Fibroblast of villous mesenchyme (primary cell): Measurements from ENCODE around the gene TET3. TPM values are rescaled to one million over a fixed set of nuclear protein-coding genes. Genes with fewer than 3 reads are reported as not detected.
A peak's percentile ranks its signal among the peaks of the same experiment; 100 is the strongest.
"Not testable (repeated sequence)": the region's sequence is repeated elsewhere in the genome, so short reads cannot be mapped to it uniquely, and the experiment has no call there.

Source experiments
- DNase-seq: peaks from one replicate; pipeline ENCODE4 v3.0.0-alpha.2; 2010; ENCODE audit warnings: low read depth
- H3K4me3 ChIP-seq: 2 replicates; pipeline ENCODE4 v1.5.1; 2011; ENCODE audit warnings: low read depth, mild to moderate bottlenecking, low read length
- CTCF ChIP-seq: IDR thresholded peaks from 2 replicates; pipeline ENCODE4 v1.5.1; 2012; ENCODE audit warnings: low read depth, mild to moderate bottlenecking, low read length; ENCODE audit not compliant: insufficient read depth
- total RNA-seq: library from RNA; depleted of rRNA; stranded (reverse); fragments of >200 nt; gene quantifications from 2 replicates; pipeline ENCODE4 v1.2.3, GENCODE V29; 2012

Gene TET3
- total RNA-seq, result 5.6 and 7.7 TPM in 2 replicates

GRCh38 chr2:73984203-73984921 lies at the start of gene TET3:
Gene TET3, plus strand, starts transcription at chr2:73984910. Its CDS starts 1,494 bp downstream, at chr2:73986404.
- no peak for DNase-seq
- no peak for TF ChIP-seq CTCF
- H3K4me3 ChIP-seq, result peak within 1 kb of the TSS; percentile 64

DNA sequence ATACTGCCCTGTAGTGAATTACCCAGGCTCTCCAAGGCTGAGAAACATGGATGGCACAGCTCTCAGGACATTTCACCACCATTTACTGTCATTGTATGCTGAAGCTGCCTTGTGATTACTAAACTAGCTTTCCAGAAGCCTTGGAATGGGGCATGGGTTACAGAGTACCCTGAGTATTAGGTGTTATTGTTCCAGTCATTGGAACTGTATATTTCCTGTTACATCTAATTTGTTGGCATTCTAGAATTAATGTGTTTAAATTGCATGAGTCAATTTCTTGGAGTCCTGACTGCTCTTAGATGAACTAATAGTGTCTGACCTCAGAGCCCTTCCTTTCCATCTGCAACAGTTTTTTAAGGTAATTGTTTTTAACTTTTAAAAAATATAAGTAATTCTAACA lies 49.1 kb upstream of the TET3 start:
- H3K4me3 ChIP-seq, result no peak overlapping the region
- DNase-seq, result no peak
- TF ChIP-seq CTCF, result no peak

DNA sequence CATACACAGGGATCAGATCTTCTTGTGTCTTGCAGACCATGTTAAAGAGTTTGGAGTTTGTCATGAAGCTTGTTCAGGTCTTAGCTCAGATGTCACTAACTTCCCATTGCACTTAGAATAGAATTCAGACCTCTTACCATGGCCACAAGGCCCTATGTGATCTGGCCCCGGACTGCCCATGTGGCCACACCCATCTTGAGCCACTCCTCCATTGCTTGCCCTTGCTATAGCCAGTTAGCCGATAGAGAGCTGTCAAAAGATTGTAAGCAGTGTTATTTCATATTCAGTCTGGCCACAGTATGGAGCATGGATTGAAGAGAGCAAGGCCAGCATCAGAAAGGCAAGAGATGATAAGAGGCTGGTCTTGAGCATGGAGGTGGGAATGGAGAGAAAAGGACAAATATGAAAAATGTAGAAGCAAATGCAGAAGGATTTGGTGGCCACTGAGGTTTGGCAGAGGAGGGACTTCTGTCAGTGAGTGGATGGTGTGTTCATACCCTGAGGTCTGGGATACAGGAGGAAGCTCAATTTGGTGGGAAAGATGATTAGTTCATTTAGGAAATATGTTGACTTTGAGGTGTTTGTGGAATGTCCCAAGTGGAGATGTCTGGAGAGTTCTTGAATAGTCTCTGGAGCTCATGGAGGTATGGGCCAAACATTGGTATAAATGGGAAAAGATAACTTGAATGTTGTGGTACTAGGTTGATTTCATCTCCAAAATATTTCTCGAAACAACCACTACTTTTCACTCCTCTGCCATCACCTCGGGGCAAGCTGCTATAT lies 47.4 kb upstream of the TET3 start:
- no peak overlapping the region for H3K4me3 ChIP-seq
- no peak for DNase-seq
- TF ChIP-seq CTCF, result no peak

DNA sequence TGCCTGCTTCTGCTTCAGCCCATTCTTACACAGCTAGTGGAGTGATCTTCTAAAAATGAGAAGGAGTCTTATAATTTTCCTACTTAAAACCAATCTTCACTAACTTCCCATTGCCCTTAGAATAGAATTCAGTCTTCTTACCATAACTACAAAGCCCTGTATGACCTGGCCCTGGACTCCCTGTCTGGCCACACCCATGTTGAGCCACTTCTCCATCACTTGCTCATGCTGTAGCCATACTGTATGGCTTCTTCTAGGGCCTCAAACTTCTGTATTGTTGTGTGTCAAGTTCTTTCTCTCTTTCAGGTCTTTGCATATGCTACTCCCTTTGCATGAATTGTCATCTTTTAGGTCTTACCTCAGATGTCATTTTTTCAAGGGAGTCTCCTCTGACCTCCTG lies 46.8 kb upstream of the TET3 start:
- no peak for DNase-seq
- H3K4me3 ChIP-seq, result no peak overlapping the region
- no peak for TF ChIP-seq CTCF

DNA sequence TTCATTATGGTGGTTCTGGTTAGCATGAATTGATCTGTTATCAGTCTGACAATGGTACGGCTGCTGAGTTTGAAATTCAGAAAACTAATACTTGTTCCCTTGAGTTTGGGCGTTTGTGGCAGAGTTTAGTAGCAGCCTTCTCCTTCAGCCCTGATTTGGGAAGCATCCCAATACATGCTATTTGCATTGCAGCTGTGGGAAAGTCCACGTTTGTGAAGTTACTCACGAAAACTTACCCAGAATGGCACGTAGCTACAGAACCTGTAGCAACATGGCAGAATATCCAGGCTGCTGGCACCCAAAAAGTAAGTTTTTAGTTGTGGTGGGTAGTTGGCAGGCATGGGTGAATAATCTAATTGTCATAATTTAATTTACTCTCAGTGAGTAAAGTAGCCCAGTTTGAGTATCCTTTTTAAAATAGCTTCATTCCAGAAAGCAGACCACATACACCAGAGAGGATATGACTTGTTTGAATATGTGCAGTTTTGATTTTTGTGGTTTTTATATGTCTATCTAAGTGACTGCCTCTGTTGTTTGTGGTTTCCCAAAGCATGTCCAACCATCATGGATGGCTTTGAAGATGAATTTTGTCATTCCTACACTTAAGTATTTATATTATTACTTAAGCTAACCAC lies 45.9 kb upstream of the TET3 start:
- DNase-seq, result peak; percentile 37
- no peak for TF ChIP-seq CTCF
- no peak overlapping the region for H3K4me3 ChIP-seq

DNA sequence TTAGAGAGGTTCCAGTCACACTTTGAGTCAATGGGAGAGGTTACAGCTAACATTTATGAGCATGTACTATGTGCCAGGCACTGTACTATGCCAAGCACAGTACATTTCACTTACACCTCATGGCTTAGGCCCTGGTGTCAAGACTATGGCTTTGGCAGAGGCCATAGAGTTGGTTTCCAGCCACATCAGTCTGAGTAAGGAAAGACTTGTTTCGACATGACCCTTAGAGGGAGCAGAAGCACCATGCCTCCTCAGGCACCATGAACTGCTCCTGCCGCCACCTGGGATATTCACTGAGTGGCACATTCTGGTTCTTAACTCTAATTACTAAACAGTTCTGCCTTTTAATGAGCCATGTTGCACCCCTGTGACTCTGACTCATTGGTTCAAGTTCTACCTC lies 45.3 kb upstream of the TET3 start:
- DNase-seq, result peak; percentile 30
- no peak overlapping the region for H3K4me3 ChIP-seq
- TF ChIP-seq CTCF, result no peak

GRCh38 chr2:73940066-73940465 lies 44.6 kb upstream of the TET3 start:
- not testable (repeated sequence) for H3K4me3 ChIP-seq, DNase-seq
